KMS-11 (cell line): ENCODE results near the gene PHF24.

ENCODE experiments used
- H2AFZ ChIP-seq: fragments of 200-600 bp; sonication (generic); 2 replicates; pipeline ENCODE4 v1.6.1; 2016; ENCODE audit warnings: antibody characterized with exemption, mixed run types, low read depth
- H3K27ac ChIP-seq: fragments of 200-600 bp; sonication (generic); 2 replicates; pipeline ENCODE4 v1.6.1; 2016; ENCODE audit warnings: mild to moderate bottlenecking, mixed run types
- H3K27me3 ChIP-seq: fragments of 200-600 bp; sonication (generic); 2 replicates; pipeline ENCODE4 v1.6.1; 2017; ENCODE audit warnings: mild to moderate bottlenecking, low read depth, mixed run types, moderate library complexity; ENCODE audit not compliant: insufficient read depth
- H3K36me3 ChIP-seq: fragments of 200-600 bp; sonication (generic); 2 replicates; pipeline ENCODE4 v1.6.1; 2017; ENCODE audit warnings: mild to moderate bottlenecking, mixed run types; ENCODE audit not compliant: insufficient read depth
- H3K4me1 ChIP-seq: fragments of 200-600 bp; sonication (generic); 2 replicates; pipeline ENCODE4 v1.6.1; 2016; ENCODE audit warnings: mild to moderate bottlenecking, low read depth, mixed run types; ENCODE audit not compliant: poor library complexity, severe bottlenecking
- H3K4me2 ChIP-seq: fragments of 200-600 bp; sonication (generic); 2 replicates; pipeline ENCODE4 v1.7.0; 2016; ENCODE audit warnings: mild to moderate bottlenecking, mixed run types
- H3K4me3 ChIP-seq: fragments of 200-600 bp; sonication (generic); IDR thresholded peaks from 2 replicates; pipeline ENCODE4 v1.6.1; 2017; ENCODE audit warnings: low read depth, low read length, mixed read lengths; ENCODE audit not compliant: insufficient read depth
- H3K79me2 ChIP-seq: fragments of 200-600 bp; sonication (generic); 2 replicates; pipeline ENCODE4 v1.6.1; 2016; ENCODE audit warnings: low read depth, mixed run types; ENCODE audit not compliant: insufficient read depth
- H3K9ac ChIP-seq: fragments of 200-600 bp; sonication (generic); 2 replicates; pipeline ENCODE4 v1.6.1; 2016; ENCODE audit warnings: mild to moderate bottlenecking, mixed run types
- H4K20me1 ChIP-seq: fragments of 200-600 bp; sonication (generic); 2 replicates; pipeline ENCODE4 v1.6.1; 2016; ENCODE audit warnings: mild to moderate bottlenecking, mixed run types; ENCODE audit not compliant: insufficient read depth
- TF ChIP-seq, protein P1 (sequence below): fragments of 200-600 bp; sonication (generic); conservative IDR thresholded peaks from 2 replicates; pipeline ENCODE4 v1.6.1; 2017; ENCODE audit warnings: low read depth, mild to moderate bottlenecking, antibody characterized with exemption, low read length, moderate library complexity, mixed read lengths

PHF24 gene

DNA sequence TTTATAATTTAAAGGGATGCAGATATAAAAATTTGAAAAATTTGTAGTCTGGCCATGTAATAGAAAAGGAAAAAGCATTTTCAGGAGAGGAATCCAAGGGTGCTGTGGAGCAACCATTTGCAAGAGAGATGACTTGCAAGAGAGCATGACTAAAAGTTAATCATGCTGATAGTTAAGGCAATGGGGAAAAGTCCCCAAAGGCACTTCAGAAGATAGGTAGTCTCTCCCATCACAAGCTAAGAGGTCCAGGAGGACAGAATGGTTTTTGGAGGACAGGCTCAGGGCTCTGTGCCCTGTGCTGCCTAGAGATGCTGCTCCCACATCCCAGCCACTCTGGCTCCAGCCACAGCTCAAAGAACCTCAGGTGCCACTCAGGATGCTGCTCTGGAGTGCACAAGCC is 70.3 kb downstream of the PHF24 start:
- no peaks in the 10 kb centered on the region for H3K27me3 ChIP-seq
- H3K9ac ChIP-seq, result no peak overlapping the region
- no peaks in the 10 kb centered on the region for H3K36me3 ChIP-seq
- no peaks in the 10 kb centered on the region for H4K20me1 ChIP-seq
- no peak overlapping the region for H2AFZ ChIP-seq
- H3K4me3 ChIP-seq, result no peak overlapping the region
- H3K79me2 ChIP-seq, result no peaks in the 10 kb centered on the region
- TF ChIP-seq, protein P1, sequence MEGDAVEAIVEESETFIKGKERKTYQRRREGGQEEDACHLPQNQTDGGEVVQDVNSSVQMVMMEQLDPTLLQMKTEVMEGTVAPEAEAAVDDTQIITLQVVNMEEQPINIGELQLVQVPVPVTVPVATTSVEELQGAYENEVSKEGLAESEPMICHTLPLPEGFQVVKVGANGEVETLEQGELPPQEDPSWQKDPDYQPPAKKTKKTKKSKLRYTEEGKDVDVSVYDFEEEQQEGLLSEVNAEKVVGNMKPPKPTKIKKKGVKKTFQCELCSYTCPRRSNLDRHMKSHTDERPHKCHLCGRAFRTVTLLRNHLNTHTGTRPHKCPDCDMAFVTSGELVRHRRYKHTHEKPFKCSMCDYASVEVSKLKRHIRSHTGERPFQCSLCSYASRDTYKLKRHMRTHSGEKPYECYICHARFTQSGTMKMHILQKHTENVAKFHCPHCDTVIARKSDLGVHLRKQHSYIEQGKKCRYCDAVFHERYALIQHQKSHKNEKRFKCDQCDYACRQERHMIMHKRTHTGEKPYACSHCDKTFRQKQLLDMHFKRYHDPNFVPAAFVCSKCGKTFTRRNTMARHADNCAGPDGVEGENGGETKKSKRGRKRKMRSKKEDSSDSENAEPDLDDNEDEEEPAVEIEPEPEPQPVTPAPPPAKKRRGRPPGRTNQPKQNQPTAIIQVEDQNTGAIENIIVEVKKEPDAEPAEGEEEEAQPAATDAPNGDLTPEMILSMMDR, result no peak
- H3K4me2 ChIP-seq, result peak overlapping the region; percentile 36; the same call in 1 of the 2 replicates
- H3K27ac ChIP-seq, result peak overlapping the region; percentile 9; the same call in 1 of the 2 replicates
- peaks cover 20% of the 10 kb centered on the region for H3K4me1 ChIP-seq

DNA sequence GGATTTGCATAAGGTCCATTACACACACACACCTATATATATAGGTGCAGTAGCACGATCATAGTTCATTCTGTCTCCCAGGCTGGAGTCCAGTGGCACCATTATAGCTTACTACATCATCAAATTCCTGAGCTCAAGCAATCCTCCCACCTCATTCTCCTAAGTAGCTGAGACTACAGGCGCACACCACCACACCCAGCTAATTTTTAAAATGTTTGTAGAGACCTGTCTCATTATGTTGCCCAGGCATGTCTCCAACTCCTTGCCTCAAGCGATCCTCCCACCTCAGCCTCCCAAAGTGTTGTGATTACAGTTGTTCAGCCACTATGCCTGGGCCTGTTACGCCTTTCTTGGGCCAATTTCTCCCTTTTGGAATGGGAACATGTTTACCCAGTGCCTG is 71.2 kb downstream of the PHF24 start:
- Histone ChIP-seq H3K79me2 (no peaks in the 10 kb centered on the region), H2AFZ (no peak overlapping the region), H3K4me3 (no peak overlapping the region), H3K36me3 (no peaks in the 10 kb centered on the region), H4K20me1 (no peaks in the 10 kb centered on the region), H3K27me3 (no peaks in the 10 kb centered on the region), H3K27ac (no peak overlapping the region), H3K9ac (no peak overlapping the region), H3K4me1 (peaks cover 20% of the 10 kb centered on the region), H3K4me2 (no peak overlapping the region)
- TF ChIP-seq, protein P1, result no peak

GRCh38 chr9:35029852-35030251 is 71.8 kb downstream of the PHF24 start:
- TF ChIP-seq, protein P1, result no peak
- H3K4me1 ChIP-seq, result peaks cover 20% of the 10 kb centered on the region
- no peaks in the 10 kb centered on the region for H4K20me1 ChIP-seq
- no peak overlapping the region for H3K4me3 ChIP-seq
- H2AFZ ChIP-seq, result no peak overlapping the region
- no peak overlapping the region for H3K27ac ChIP-seq
- no peak overlapping the region for H3K9ac ChIP-seq
- no peaks in the 10 kb centered on the region for H3K79me2 ChIP-seq
- no peak overlapping the region for H3K4me2 ChIP-seq
- no peaks in the 10 kb centered on the region for H3K36me3 ChIP-seq
- no peaks in the 10 kb centered on the region for H3K27me3 ChIP-seq
